Fibroblast of lung (primary cell): ENCODE results near the gene TACC2.

Experiments used
- EZH2 ChIP-seq: IDR thresholded peaks from 2 replicates; pipeline ENCODE4 v1.5.1; 2012; ENCODE audit warnings: low read length, control low read depth, mild to moderate bottlenecking; ENCODE audit errors: missing control alignments
- TF ChIP-seq, protein P1 (sequence below), 2 donors: IDR thresholded peaks in 1 of 2; conservative IDR thresholded peaks in 1 of 2; 1 replicate in 1 of 2; 2 replicates in 1 of 2; pipeline ENCODE4 v1.5.1; 2011 to 2012; ENCODE audit warnings: low read length in 2 of 2, control low read depth in 1 of 2, inconsistent platforms in 1 of 2, low read depth in 1 of 2, mild to moderate bottlenecking in 1 of 2

DNA sequence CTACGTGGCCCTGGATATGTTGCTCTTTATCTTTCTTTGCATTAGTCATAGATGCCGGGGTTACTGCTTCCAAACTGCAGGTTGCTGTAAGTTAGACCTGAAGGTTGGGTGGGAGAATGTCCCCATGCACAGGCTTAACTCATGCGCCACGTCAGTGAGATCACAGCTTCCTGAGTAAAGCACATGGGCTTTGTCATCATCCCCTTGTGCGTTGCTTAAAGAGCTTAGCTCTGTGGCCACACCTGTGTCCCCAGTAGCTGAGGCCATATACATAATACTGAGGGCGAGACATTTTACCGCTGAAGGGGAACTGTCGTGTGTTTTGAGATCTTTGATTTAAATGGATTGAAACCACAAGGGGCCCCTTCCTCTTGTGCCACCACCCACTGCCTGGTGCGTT, 236.4 kb downstream of the TACC2 start:
- TF ChIP-seq, protein P1, sequence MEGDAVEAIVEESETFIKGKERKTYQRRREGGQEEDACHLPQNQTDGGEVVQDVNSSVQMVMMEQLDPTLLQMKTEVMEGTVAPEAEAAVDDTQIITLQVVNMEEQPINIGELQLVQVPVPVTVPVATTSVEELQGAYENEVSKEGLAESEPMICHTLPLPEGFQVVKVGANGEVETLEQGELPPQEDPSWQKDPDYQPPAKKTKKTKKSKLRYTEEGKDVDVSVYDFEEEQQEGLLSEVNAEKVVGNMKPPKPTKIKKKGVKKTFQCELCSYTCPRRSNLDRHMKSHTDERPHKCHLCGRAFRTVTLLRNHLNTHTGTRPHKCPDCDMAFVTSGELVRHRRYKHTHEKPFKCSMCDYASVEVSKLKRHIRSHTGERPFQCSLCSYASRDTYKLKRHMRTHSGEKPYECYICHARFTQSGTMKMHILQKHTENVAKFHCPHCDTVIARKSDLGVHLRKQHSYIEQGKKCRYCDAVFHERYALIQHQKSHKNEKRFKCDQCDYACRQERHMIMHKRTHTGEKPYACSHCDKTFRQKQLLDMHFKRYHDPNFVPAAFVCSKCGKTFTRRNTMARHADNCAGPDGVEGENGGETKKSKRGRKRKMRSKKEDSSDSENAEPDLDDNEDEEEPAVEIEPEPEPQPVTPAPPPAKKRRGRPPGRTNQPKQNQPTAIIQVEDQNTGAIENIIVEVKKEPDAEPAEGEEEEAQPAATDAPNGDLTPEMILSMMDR (conservative IDR thresholded peaks at IDR 0.05 in 1 of 2, IDR thresholded peaks at IDR 0.05 in 1 of 2; ENCODE audit: low read depth in 1 of 2, low read length in 2 of 2), result no peak
- TF ChIP-seq EZH2, result no peak
